ENCODE results near the gene ILDR1. TPM values are rescaled to one million over a fixed set of nuclear protein-coding genes. Genes with fewer than 3 reads are reported as not detected.

The ILDR1 gene
- total RNA-seq, 2 experiments from 2014 or later: 1.1 to 2.5 TPM

DNA sequence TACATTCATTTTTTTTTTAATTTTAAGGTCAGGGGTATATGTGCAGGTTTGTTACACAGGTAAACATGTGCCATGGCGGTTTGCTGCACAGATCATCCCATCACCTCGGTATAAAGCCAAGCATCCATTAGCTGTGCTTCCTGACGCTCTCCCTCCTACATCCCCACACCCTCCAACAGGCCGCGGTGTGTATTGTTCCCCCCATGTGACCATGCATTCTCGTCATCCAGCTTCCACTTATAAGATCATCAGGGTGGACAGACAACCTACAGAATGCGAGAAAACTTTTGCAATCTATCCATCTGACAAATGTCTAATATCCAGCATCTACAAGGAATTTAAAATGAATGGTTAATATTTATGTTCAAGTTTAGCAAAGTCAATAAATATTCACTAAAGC lies 19.4 kb downstream of the ILDR1 start:
- no peak for TF ChIP-seq CTCF (conservative IDR thresholded peaks at IDR 0.05; ENCODE audit: low read length)
- DNase-seq (ENCODE audit: low spot score): no peak
- H3K9me3 ChIP-seq (ENCODE audit: low read length): no peaks in the 10 kb centered on the region
- peak overlapping the region; percentile 59 for H3K27ac ChIP-seq (ENCODE audit: low read depth, low read length, poor library complexity, severe bottlenecking)
- BruUV-seq (replicated peaks): no TSS peak
- no peaks in the 10 kb centered on the region for H4K20me1 ChIP-seq (ENCODE audit: insufficient read depth, low read length)
- peak overlapping the region; percentile 93 for H3K4me2 ChIP-seq (ENCODE audit: low read length)
- H3K79me2 ChIP-seq (ENCODE audit: insufficient read depth, low read depth, low read length): no peaks in the 10 kb centered on the region
- no peaks in the 10 kb centered on the region; the same call in 1 of the 2 replicates for H3K36me3 ChIP-seq (ENCODE audit: insufficient read depth, low read length)
- peaks cover 74% of the 10 kb centered on the region for H3K4me1 ChIP-seq (ENCODE audit: insufficient read depth, low read length, poor library complexity, severe bottlenecking)
- POLR2A ChIA-PET: interaction anchor here (0.6 to 4.3 kb wide), 11 partner anchors 10 to 1209 kb away, joined by 3 to 22 read pairs (median 9); no protein-coding TSS in a partner anchor
- CTCF ChIA-PET (ENCODE audit: unreplicated experiment): interaction anchor here (1.4 kb wide), 1 partner anchor 23 kb away, joined by 3 read pairs; no protein-coding TSS in a partner anchor
- peak overlapping the region; percentile 60 for H3K4me3 ChIP-seq (ENCODE audit: low read depth, low read length, poor library complexity, severe bottlenecking)
- intact Hi-C loops (cut with micrococcal nuclease; ENCODE audit: unreplicated experiment): no loop called here
- H3K9me2 ChIP-seq (ENCODE audit: insufficient read depth, low read length): no peaks in the 10 kb centered on the region
- peak overlapping the region; percentile 63; the same call in 1 of the 2 replicates for H2AFZ ChIP-seq (ENCODE audit: low read length)

DNA sequence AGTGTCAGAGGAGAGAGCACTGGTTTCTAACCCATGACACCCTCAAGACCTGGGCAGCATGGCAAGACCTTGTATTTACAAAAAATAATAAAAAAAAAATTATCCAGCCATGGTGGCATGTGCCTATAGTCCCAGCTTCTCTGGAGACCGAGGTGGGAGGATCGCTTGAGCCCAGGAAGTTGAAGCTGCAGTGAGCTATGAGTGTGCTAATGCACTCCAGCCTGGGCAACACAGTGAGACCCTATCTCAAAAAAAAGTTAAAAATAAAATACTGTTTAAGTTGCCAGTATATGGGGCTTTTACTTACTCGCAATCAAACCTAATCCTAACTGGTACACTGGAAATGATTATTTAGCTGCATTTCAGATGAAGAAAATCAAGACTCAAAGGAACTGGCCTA lies 20.2 kb downstream of the ILDR1 start:
- TF ChIP-seq EZH2phosphoT487 (IDR thresholded peaks at IDR 0.05; ENCODE audit: borderline replicate concordance, low read depth, low read length) (no peak), CTCF (conservative IDR thresholded peaks at IDR 0.05; ENCODE audit: low read length) (no peak)
- POLR2A ChIA-PET: interaction anchor here (0.7 to 4.3 kb wide), 9 partner anchors 9 to 89 kb away, joined by 3 to 22 read pairs (median 12); no protein-coding TSS in a partner anchor
- H3K27ac ChIP-seq (ENCODE audit: low read depth, low read length, poor library complexity, severe bottlenecking): peak overlapping the region; percentile 59

DNA sequence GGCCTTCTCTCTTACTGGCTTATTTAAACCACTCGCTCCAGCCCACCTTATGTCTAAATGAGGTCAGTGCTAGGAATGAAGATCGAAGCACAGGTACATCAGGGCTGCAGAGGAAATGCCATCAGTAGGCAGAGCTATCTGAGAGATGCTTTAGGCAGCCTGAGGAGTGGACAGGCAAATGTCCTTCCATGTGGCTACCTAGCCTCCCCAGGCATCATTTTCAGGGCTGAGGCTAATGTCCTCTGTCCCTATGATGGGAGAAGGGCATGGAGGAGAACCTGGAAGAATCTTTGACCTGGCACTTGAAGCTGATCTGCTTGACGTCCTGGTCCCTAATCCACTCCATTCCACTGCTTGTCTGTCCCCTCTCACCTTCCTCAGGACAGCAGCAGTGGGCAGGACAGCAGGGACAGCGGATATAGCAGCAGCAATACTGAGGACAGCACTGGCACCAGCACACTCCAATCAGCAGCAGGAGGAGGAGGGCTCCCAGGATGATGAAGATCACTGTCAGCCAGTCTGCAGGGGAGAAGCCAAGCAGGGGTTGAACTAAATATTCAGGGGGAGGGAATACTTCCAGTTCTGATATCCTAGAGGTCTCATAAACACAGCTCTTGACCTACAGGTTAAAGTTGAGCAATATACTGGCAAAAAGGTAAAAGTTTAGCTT lies 21.0 kb downstream of the ILDR1 start:
- ChIA-PET POLR2A (interaction anchor here (0.6 to 4.3 kb wide), 11 partner anchors 8 to 554 kb away, joined by 3 to 22 read pairs (median 6); no protein-coding TSS in a partner anchor), CTCF (ENCODE audit: unreplicated experiment) (interaction anchor here (1.0 kb wide), 1 partner anchor 9 kb away, joined by 3 read pairs; no protein-coding TSS in a partner anchor)
- Histone ChIP-seq H4K20me1 (ENCODE audit: insufficient read depth, low read length) (no peaks in the 10 kb centered on the region), H3K9me2 (ENCODE audit: insufficient read depth, low read length) (no peaks in the 10 kb centered on the region), H3K4me3 (ENCODE audit: low read depth, low read length, poor library complexity, severe bottlenecking) (no peak overlapping the region), H3K36me3 (ENCODE audit: insufficient read depth, low read length) (no peaks in the 10 kb centered on the region; the same call in 1 of the 2 replicates), H3K79me2 (ENCODE audit: insufficient read depth, low read depth, low read length) (no peaks in the 10 kb centered on the region), H3K4me1 (ENCODE audit: insufficient read depth, low read length, poor library complexity, severe bottlenecking) (peaks cover 88% of the 10 kb centered on the region), H3K4me2 (ENCODE audit: low read length) (peak overlapping the region; percentile 35), H3K27ac (ENCODE audit: low read depth, low read length, poor library complexity, severe bottlenecking) (peak overlapping the region; percentile 5), H2AFZ (ENCODE audit: low read length) (no peak overlapping the region), H3K9me3 (ENCODE audit: low read length) (no peaks in the 10 kb centered on the region)
- no TSS peak for BruUV-seq (replicated peaks)
- no peak for DNase-seq (ENCODE audit: low spot score)
- intact Hi-C loops (cut with micrococcal nuclease; ENCODE audit: unreplicated experiment): no loop called here
- no peak for TF ChIP-seq CTCF (conservative IDR thresholded peaks at IDR 0.05; ENCODE audit: low read length)
- TF ChIP-seq EZH2phosphoT487 (IDR thresholded peaks at IDR 0.05; ENCODE audit: borderline replicate concordance, low read depth, low read length): no peak

More for the DNA sequence above, 20.2 kb downstream of the ILDR1 start:
- BruUV-seq (replicated peaks): no TSS peak
- Histone ChIP-seq H3K4me2 (ENCODE audit: low read length) (peak overlapping the region; percentile 93; the same call in 1 of the 2 replicates), H3K79me2 (ENCODE audit: insufficient read depth, low read depth, low read length) (no peaks in the 10 kb centered on the region), H3K4me3 (ENCODE audit: low read depth, low read length, poor library complexity, severe bottlenecking) (no peak overlapping the region), H3K9me2 (ENCODE audit: insufficient read depth, low read length) (no peaks in the 10 kb centered on the region), H2AFZ (ENCODE audit: low read length) (no peak overlapping the region), H3K9me3 (ENCODE audit: low read length) (no peaks in the 10 kb centered on the region), H3K36me3 (ENCODE audit: insufficient read depth, low read length) (no peaks in the 10 kb centered on the region; the same call in 1 of the 2 replicates), H4K20me1 (ENCODE audit: insufficient read depth, low read length) (no peaks in the 10 kb centered on the region), H3K4me1 (ENCODE audit: insufficient read depth, low read length, poor library complexity, severe bottlenecking) (peaks cover 80% of the 10 kb centered on the region)
- intact Hi-C loops (cut with micrococcal nuclease; ENCODE audit: unreplicated experiment): no loop called here
- CTCF ChIA-PET (ENCODE audit: unreplicated experiment): interaction anchor here (0.6 to 1.0 kb wide), 2 partner anchors 9 to 152 kb away, joined by 3 to 4 read pairs; no protein-coding TSS in a partner anchor
- DNase-seq (ENCODE audit: low spot score): no peak
